HG03520 (cell line): ENCODE data around the gene PTPRF.

Experiments used
- ATAC-seq: cut with Tn5 transposase; IDR thresholded peaks from one replicate; pipeline ENCODE4 v1.9.1; 2021; ENCODE audit warnings: mild to moderate bottlenecking, moderate library complexity; ENCODE audit not compliant: unreplicated experiment

PTPRF gene

GRCh38 chr1:43653339-43653738 lies 122.7 kb downstream of the PTPRF start:
- ATAC-seq: no peak

- ATAC-seq: no peak
These were observed 123.2 kb downstream of the PTPRF start for GRCh38 chr1:43653893-43654292.

DNA sequence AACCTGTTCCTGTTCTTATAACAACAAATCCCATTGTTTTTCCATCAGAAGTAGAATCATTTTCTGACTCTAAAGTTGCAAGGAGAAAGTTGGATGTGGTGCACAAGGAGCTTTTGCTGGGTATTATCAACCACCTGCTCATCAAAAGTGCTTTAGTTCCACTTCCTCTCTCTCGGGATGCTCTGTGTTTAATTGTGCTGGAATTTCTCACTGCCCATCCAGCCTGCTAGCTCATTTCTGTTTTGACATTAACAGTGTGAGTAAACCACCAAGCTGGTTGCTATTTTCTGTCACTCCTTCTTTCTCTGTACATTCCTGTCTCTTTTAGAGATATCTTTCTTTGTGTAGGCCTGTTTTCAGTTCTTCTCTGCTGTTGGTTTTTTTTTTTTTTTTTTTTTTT lies 125.3 kb downstream of the PTPRF start:
- no peak for ATAC-seq

- no peak for ATAC-seq
These were observed 128.8 kb downstream of the PTPRF start for GRCh38 chr1:43659212-43660166.

- no peak for ATAC-seq
These were observed 129.7 kb downstream of the PTPRF start for GRCh38 chr1:43660355-43660754.

GRCh38 chr1:43664369-43664768 lies 133.7 kb downstream of the PTPRF start:
- ATAC-seq: no peak

DNA sequence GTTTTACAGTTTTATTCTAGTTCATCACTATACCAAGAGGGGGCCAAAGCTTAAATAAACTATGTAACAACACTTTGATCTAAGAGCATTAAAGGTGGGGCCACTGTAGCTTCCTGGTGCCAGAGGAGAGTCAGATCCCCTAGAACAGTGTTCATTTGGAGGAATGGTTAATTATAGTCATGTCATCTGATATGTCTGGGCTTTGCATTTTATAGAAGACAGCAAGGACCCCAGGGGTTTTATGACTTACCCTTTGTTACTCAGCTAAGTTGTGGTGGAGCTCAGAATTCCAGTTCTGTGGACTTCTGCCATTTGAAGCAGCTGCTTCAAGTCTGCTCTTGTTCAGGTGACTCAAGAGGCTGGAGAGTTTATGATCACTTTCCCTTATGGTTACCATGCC lies 135.9 kb downstream of the PTPRF start:
- ATAC-seq: no peak

GRCh38 chr1:43668956-43669355 lies 138.3 kb downstream of the PTPRF start:
- ATAC-seq: no peak

GRCh38 chr1:43669878-43670277 lies 139.2 kb downstream of the PTPRF start:
- no peak for ATAC-seq

- no peak for ATAC-seq
These were observed 140.5 kb downstream of the PTPRF start for GRCh38 chr1:43671193-43671592.

DNA sequence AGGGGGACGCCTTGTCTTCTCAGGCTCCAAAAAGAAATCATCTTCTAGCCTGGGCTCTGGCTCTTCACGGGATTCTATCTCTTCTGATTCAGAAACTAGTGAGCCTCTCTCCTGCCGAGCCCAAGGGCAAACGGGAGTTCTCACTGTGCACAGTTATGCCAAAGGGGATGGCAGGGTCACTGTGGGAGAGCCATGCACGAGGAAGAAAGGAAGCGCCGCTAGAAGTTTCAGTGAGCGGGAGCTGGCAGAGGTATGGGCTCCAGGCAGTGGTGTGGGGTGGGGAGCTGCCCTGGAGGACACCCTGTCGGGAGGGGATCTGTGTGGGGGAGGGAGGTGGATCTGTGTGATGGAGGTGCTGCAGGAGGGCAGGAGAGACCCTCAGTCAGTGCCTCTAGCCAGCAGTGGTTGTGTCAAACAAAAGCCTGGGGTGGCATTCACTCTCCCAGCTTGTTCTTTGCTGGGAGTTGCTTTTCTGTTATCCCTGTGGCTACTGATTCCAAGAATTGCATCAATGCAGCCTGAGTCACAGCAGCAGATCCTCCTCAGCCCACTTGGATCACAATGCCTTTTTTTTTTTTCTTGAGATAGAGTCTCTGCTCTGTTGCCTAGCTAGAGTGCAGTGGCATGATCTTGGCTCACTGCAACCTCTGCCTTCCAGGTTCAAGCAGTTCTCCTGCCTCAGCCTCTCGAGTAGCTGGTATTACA lies 141.1 kb downstream of the PTPRF start:
- no peak for ATAC-seq

DNA sequence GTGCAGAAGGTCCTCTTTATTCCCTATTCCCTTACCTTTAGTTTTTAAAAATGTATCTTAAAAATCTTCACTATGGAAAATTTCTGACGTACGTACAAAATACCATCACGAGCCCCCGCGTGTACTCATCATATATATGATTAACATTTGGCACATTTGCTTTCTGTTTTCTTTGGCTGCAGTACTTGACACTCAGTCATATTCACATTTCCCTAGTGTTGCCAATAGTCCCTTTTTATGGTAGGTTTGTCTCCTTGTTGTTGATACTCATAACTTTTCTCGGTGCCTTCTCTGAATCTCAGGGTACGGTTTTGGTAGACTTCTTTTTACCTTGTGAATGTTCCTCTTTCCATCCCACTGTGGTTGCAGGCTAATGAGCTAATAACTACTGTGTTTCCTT lies 142.6 kb downstream of the PTPRF start:
- no peak for ATAC-seq
